Measurements from ENCODE around the gene ALOXE3.

Gene ALOXE3

DNA sequence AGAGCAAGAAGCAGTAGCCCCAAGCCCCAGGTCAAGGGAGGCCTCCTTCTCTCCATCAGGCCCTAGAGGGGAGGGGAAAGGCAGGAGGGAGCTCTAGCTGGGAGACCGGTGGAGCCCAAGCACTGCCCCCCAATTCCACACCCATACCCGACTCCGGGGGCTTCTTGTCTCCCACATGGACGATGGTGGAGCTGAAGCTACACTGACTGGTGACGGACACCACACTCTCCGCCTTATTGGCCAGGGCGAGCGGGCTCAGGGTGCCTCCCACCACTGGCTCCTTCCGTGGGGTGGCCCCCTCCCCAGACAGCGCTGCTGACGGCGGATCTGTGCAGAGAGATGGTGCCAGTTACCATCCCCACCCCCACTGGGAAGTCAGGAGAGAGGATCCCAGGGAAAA, 27.5 kb upstream of the ALOXE3 start:
- H3K9ac ChIP-seq (ENCODE audit: low read length): no peak overlapping the region
- H3K9me3 ChIP-seq (ENCODE audit: low read length): no peaks in the 10 kb centered on the region
- H3K27me3 ChIP-seq (ENCODE audit: control insufficient read depth in 1 of 2, insufficient read depth in 2 of 2, low read length in 2 of 2): no peaks in the 10 kb centered on the region
- peaks cover 99% of the 10 kb centered on the region for H3K36me3 ChIP-seq (ENCODE audit: insufficient read depth, low read length)
- no peak overlapping the region for H3K4me3 ChIP-seq (ENCODE audit: low read depth in 1 of 2, low read length in 2 of 2)
- H3K27ac ChIP-seq (ENCODE audit: low read depth, low read length): no peak overlapping the region
- peaks cover 16% of the 10 kb centered on the region for H3K4me1 ChIP-seq (ENCODE audit: insufficient read depth, low read length)

DNA sequence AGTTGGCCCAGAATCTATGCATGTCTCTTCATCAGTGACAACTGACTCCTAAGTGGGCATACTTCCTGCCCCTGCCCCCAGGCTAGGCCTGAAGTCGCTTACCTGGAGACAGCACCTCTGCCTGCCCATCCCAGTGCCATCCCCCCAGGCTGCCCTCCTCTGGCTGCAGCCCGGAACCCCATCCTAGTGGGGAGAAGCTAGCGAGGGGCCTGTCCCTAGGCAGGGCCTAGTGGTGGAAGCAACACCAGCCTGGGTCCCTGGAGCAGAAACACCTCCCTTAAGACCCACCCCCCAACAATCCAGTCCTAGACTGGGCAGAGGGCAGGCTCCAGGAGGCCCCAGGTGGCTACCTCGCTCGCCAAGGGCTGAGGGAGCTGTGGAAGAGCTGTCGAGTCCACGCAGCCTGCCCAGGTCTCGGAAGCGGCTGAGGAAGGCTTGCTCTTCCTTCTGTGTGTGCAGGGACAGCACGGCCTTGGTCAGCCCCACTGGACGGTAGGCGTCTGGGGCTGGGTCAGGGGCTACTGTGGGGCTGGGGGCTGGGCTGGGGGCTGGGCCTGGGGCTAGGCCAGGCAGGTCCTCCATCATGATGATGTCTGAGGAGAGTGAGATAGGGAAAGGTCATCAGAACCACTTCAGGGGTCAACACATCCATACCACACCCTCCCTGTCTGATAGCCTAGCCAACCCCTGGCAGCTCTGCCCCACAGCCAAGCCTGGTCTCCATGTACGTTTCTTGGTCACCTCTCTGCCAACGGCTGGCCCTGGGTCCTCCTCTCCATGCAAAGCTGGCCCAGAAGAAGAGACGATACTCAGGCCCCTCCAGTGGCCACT, 26.3 kb upstream of the ALOXE3 start:
- Histone ChIP-seq H3K27me3 (ENCODE audit: control insufficient read depth in 1 of 2, insufficient read depth in 2 of 2, low read length in 2 of 2) (no peaks in the 10 kb centered on the region), H3K36me3 (ENCODE audit: insufficient read depth, low read length) (peaks cover 99% of the 10 kb centered on the region), H3K9ac (ENCODE audit: low read length) (no peak overlapping the region), H3K4me3 (ENCODE audit: low read depth in 1 of 2, low read length in 2 of 2) (no peak overlapping the region), H3K27ac (ENCODE audit: low read depth, low read length) (no peak overlapping the region), H3K9me3 (ENCODE audit: low read length) (no peaks in the 10 kb centered on the region), H3K4me1 (ENCODE audit: insufficient read depth, low read length) (peaks cover 4% of the 10 kb centered on the region)

DNA sequence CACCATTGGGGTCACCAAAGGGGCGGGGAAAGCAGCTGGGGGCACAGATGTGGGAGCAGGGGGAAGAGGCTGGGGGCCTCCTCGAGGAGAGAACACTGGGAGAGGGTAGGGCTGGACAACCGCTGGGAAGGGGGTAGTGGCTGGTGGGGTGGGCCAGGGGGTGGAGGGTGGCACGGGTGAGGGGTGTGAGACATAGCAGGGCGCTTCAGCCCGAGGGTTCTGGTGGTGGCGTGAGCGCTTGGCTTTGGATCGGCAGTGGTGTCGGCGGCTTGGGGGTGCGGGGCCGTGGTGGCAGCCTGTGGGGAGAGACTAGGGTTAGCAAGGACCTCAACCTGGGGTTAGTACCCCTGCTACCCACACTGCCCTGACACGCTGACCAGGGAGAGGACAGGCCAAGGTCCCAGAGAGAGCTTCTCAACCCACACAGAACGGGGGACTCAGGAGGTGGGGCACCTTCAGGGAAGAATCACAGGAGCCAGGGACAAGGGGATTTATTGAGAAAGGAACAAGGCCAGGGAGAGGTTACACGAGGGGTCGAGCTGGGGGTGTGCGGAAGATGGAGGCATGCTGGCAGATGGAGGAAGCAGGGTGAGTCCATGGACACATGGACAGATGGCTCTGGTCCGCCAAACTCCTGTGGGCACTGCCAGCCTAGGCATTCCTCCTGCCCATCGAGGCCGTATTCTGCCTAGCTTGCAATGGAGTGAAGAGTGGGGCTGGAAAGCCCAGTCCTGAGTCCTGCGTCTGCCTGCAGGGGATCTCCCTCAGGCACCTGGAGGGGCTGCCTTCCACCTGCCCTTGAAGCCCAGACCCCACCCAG, 25.5 kb upstream of the ALOXE3 start:
- no peak overlapping the region for H3K9ac ChIP-seq (ENCODE audit: low read length)
- H3K27ac ChIP-seq (ENCODE audit: low read depth, low read length): no peak overlapping the region
- H3K36me3 ChIP-seq (ENCODE audit: insufficient read depth, low read length): peaks cover 95% of the 10 kb centered on the region
- H3K27me3 ChIP-seq (ENCODE audit: control insufficient read depth in 1 of 2, insufficient read depth in 2 of 2, low read length in 2 of 2): no peaks in the 10 kb centered on the region
- peaks cover 6% of the 10 kb centered on the region for H3K4me1 ChIP-seq (ENCODE audit: insufficient read depth, low read length)
- no peaks in the 10 kb centered on the region for H3K9me3 ChIP-seq (ENCODE audit: low read length)
- H3K4me3 ChIP-seq (ENCODE audit: low read depth in 1 of 2, low read length in 2 of 2): no peak overlapping the region

GRCh38 chr17:8142887-8143580, 24.7 kb upstream of the ALOXE3 start:
- no peak overlapping the region for H3K9ac ChIP-seq (ENCODE audit: low read length)
- H3K27me3 ChIP-seq (ENCODE audit: control insufficient read depth in 1 of 2, insufficient read depth in 2 of 2, low read length in 2 of 2): no peaks in the 10 kb centered on the region
- H3K36me3 ChIP-seq (ENCODE audit: insufficient read depth, low read length): peaks cover 87% of the 10 kb centered on the region
- H3K4me1 ChIP-seq (ENCODE audit: insufficient read depth, low read length): peaks cover 12% of the 10 kb centered on the region
- H3K27ac ChIP-seq (ENCODE audit: low read depth, low read length): no peak overlapping the region
- H3K4me3 ChIP-seq (ENCODE audit: low read depth in 1 of 2, low read length in 2 of 2): no peak overlapping the region
- no peaks in the 10 kb centered on the region for H3K9me3 ChIP-seq (ENCODE audit: low read length)

DNA sequence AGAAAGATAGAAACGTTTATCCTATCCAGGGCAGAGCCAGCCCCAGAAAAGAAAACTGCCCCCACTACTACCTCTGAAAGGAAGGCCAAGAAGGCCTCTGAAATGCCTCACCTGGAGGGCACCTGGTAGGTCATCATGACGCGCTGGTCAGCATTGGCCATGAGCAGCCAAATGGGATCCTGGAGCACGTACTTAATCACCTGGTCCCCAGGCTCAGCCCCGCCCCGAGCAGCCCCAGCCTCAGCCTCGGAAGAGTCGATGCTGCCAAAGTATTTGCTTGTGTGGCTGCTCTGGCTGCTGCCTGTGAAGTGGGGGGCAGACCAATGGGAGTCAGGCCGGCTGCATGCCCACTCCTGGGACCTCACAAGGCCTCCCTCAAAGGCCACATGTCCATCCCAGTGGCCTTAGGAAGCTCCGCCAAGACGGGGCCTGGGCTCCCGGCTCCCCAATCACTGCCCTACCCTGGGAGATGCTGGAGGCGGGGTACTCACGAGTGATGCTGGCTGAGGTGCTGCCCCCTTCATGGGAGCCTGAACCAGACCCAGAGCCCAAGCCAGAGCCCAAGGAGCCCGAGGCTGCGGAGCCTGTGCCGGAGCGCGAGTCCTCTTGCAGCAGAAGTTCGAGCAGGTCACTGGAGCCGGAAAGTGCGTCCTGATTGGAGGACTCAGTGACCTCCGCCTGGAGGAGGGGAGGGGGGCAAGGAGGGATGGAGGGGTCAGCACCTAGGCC, 24.0 kb upstream of the ALOXE3 start:
- peaks cover 16% of the 10 kb centered on the region for H3K4me1 ChIP-seq (ENCODE audit: insufficient read depth, low read length)
- no peaks in the 10 kb centered on the region for H3K27me3 ChIP-seq (ENCODE audit: control insufficient read depth in 1 of 2, insufficient read depth in 2 of 2, low read length in 2 of 2)
- H3K4me3 ChIP-seq (ENCODE audit: low read depth in 1 of 2, low read length in 2 of 2): no peak overlapping the region
- H3K9me3 ChIP-seq (ENCODE audit: low read length): no peaks in the 10 kb centered on the region
- no peak overlapping the region for H3K9ac ChIP-seq (ENCODE audit: low read length)
- peaks cover 80% of the 10 kb centered on the region for H3K36me3 ChIP-seq (ENCODE audit: insufficient read depth, low read length)
- no peak overlapping the region for H3K27ac ChIP-seq (ENCODE audit: low read depth, low read length)

DNA sequence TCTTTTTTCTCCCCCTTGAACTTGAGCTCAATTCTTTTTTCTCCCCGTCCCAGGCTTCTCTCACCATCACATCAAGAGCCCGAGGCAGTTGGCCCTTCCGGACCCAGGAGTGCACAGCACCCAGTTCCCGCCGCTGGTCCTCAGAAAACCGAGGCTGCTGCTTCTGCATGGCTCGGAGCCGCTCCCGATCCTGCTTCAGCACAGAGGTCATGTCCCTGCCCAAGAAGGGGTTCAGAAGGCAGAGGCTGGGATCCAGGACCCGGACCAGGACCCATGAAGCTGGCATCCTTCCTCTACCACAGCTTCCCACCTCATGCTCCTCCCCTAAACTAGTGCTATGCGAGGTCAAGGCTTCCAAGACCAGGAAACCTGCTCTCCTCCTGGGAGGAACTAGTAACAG, 23.4 kb upstream of the ALOXE3 start:
- Histone ChIP-seq H3K9me3 (ENCODE audit: low read length) (no peaks in the 10 kb centered on the region), H3K9ac (ENCODE audit: low read length) (no peak overlapping the region), H3K4me1 (ENCODE audit: insufficient read depth, low read length) (peaks cover 16% of the 10 kb centered on the region), H3K4me3 (ENCODE audit: low read depth in 1 of 2, low read length in 2 of 2) (no peak overlapping the region), H3K27me3 (ENCODE audit: control insufficient read depth in 1 of 2, insufficient read depth in 2 of 2, low read length in 2 of 2) (no peaks in the 10 kb centered on the region), H3K36me3 (ENCODE audit: insufficient read depth, low read length) (peaks cover 74% of the 10 kb centered on the region), H3K27ac (ENCODE audit: low read depth, low read length) (no peak overlapping the region)

- H3K9ac ChIP-seq (ENCODE audit: low read length): no peak overlapping the region
Measured at GRCh38 chr17:8141045-8141444, 22.7 kb upstream of the ALOXE3 start.

GRCh38 chr17:8140065-8141029, 22.0 kb upstream of the ALOXE3 start:
- Histone ChIP-seq H3K9ac (ENCODE audit: low read length) (no peak overlapping the region), H3K4me1 (ENCODE audit: insufficient read depth, low read length) (peaks cover 16% of the 10 kb centered on the region), H3K36me3 (ENCODE audit: insufficient read depth, low read length) (peaks cover 60% of the 10 kb centered on the region), H3K9me3 (ENCODE audit: low read length) (no peaks in the 10 kb centered on the region), H3K4me3 (ENCODE audit: low read depth in 1 of 2, low read length in 2 of 2) (no peak overlapping the region), H3K27ac (ENCODE audit: low read depth, low read length) (peak overlapping the region; percentile 53), H3K27me3 (ENCODE audit: control insufficient read depth in 1 of 2, insufficient read depth in 2 of 2, low read length in 2 of 2) (no peaks in the 10 kb centered on the region)

More at GRCh38 chr17:8141045-8141444, 22.7 kb upstream of the ALOXE3 start:
- Histone ChIP-seq H3K9me3 (ENCODE audit: low read length) (no peaks in the 10 kb centered on the region), H3K4me1 (ENCODE audit: insufficient read depth, low read length) (peaks cover 16% of the 10 kb centered on the region), H3K4me3 (ENCODE audit: low read depth in 1 of 2, low read length in 2 of 2) (no peak overlapping the region), H3K36me3 (ENCODE audit: insufficient read depth, low read length) (peaks cover 67% of the 10 kb centered on the region), H3K27ac (ENCODE audit: low read depth, low read length) (no peak overlapping the region), H3K27me3 (ENCODE audit: control insufficient read depth in 1 of 2, insufficient read depth in 2 of 2, low read length in 2 of 2) (no peaks in the 10 kb centered on the region)

GRCh38 chr17:8138672-8139371, 20.5 kb upstream of the ALOXE3 start:
- peak overlapping the region; percentile 87 for H3K27ac ChIP-seq (ENCODE audit: low read depth, low read length)
- peak overlapping the region in 1 of 2 donors; percentile 39 for H3K4me3 ChIP-seq (ENCODE audit: low read depth in 1 of 2, low read length in 2 of 2)
- no peaks in the 10 kb centered on the region for H3K9me3 ChIP-seq (ENCODE audit: low read length)
- H3K36me3 ChIP-seq (ENCODE audit: insufficient read depth, low read length): peaks cover 45% of the 10 kb centered on the region
- peaks cover 16% of the 10 kb centered on the region for H3K4me1 ChIP-seq (ENCODE audit: insufficient read depth, low read length)
- H3K27me3 ChIP-seq (ENCODE audit: control insufficient read depth in 1 of 2, insufficient read depth in 2 of 2, low read length in 2 of 2): no peaks in the 10 kb centered on the region
- H3K9ac ChIP-seq (ENCODE audit: low read length): peak overlapping the region; percentile 47

DNA sequence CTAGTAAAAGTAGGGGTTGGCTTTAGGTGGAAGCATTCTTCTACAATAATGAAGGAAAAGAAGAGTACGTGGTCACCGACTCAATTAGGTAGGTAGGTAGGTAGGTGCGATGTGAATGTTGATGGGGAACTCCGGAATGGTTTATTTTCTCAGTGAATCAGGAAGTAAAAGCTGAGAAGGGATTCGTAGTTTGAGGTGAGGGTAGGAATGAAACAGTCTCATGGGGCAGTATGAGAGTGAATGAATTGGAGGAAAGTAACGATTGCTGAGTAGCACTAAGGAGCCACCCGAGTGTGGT, 20.0 kb upstream of the ALOXE3 start:
- H3K36me3 ChIP-seq (ENCODE audit: insufficient read depth, low read length): peaks cover 40% of the 10 kb centered on the region

More for the DNA sequence above, 20.0 kb upstream of the ALOXE3 start:
- Histone ChIP-seq H3K9ac (ENCODE audit: low read length) (peak overlapping the region; percentile 32), H3K27me3 (ENCODE audit: control insufficient read depth in 1 of 2, insufficient read depth in 2 of 2, low read length in 2 of 2) (no peaks in the 10 kb centered on the region), H3K4me3 (ENCODE audit: low read depth in 1 of 2, low read length in 2 of 2) (peak overlapping the region in 1 of 2 donors; percentile 12), H3K9me3 (ENCODE audit: low read length) (no peaks in the 10 kb centered on the region), H3K4me1 (ENCODE audit: insufficient read depth, low read length) (peaks cover 16% of the 10 kb centered on the region), H3K27ac (ENCODE audit: low read depth, low read length) (peak overlapping the region; percentile 87)
